Parathyroid adenoma (tissue), 2 donors: ENCODE data around the gene BCL11A.

Experiments used
- H2AFZ ChIP-seq: fragments of 300-600 bp; sonication (generic); one replicate; pipeline ENCODE4 v1.7.0; 2017; ENCODE audit warnings: antibody characterized with exemption, mild to moderate bottlenecking
- H3K27ac ChIP-seq: fragments of 300-600 bp; sonication (generic); one replicate; pipeline ENCODE4 v1.7.0; 2017
- H3K27me3 ChIP-seq: fragments of 300-600 bp; sonication (generic); one replicate; pipeline ENCODE4 v1.7.0; 2017; ENCODE audit warnings: low read length; ENCODE audit not compliant: control insufficient read depth, insufficient read depth
- H3K36me3 ChIP-seq: fragments of 300-600 bp; sonication (generic); one replicate; pipeline ENCODE4 v1.7.0; 2017; ENCODE audit warnings: low read length; ENCODE audit not compliant: control insufficient read depth, insufficient read depth
- H3K4me1 ChIP-seq: fragments of 300-600 bp; sonication (generic); one replicate; pipeline ENCODE4 v1.7.0; 2017; ENCODE audit warnings: control low read depth
- H3K4me2 ChIP-seq: fragments of 300-600 bp; sonication (generic); one replicate; pipeline ENCODE4 v1.7.0; 2017; ENCODE audit warnings: low read length
- H3K4me3 ChIP-seq: fragments of 300-600 bp; sonication (generic); one replicate; pipeline ENCODE4 v1.7.0; 2017; ENCODE audit warnings: low read depth, low read length
- H3K79me2 ChIP-seq: fragments of 300-600 bp; sonication (generic); one replicate; pipeline ENCODE4 v1.7.0; 2017; ENCODE audit warnings: control low read depth
- H3K9ac ChIP-seq: fragments of 300-600 bp; sonication (generic); one replicate; pipeline ENCODE4 v1.7.0; 2017; ENCODE audit warnings: mild to moderate bottlenecking
- H3K9me3 ChIP-seq: fragments of 300-600 bp; sonication (generic); one replicate; pipeline ENCODE4 v1.7.0; 2017; ENCODE audit warnings: low read length; ENCODE audit not compliant: control insufficient read depth
- TF ChIP-seq, protein P1 (sequence below): fragments of 300-600 bp; sonication (generic); IDR thresholded peaks from one replicate; pipeline ENCODE4 v1.7.0; 2017; ENCODE audit warnings: antibody characterized with exemption, mild to moderate bottlenecking
- donor health status: primary hyperparathyroidism.

The BCL11A gene

DNA sequence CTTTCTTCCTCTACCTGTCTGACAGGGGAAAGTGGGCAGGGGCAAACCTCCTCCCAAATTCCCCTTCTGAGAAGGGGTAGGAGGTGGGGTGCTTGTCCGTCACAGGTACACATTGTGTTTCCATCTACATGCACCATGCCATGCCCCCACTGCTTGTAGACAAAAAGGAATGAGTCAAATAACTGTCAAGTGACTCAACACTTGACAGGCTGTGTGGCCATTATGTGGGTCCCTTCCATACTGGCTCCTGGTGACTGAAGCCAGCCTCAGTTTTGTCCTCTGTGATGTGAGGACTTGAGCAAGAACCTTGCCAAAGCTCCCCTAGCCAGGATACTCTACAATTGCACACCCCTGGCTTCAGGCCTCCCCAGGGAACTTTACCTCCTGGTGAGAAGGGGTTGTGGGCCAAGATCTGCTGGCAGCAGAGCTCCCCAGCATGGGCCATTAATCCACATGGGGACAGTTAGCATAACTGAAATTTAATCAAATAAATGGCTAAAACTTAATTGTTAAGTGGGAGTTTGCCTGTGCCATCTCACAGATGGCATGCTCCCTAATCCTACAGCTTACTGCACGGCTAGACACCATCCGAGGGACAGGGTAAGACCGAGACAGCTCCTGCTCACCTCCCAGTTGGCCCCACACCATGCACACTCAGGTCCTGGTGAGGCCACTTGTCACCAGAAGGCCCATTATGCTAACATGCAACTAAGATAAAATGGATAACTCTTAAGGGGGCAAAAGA lies 140.2 kb downstream of the BCL11A start:
- no peaks in the 10 kb centered on the region for H3K9me3 ChIP-seq
- H3K36me3 ChIP-seq: no peaks in the 10 kb centered on the region
- H3K9ac ChIP-seq: no peak overlapping the region
- no peak overlapping the region for H2AFZ ChIP-seq
- no peak overlapping the region for H3K4me3 ChIP-seq
- no peaks in the 10 kb centered on the region for H3K4me1 ChIP-seq
- no peaks in the 10 kb centered on the region for H3K79me2 ChIP-seq
- H3K27ac ChIP-seq: no peak overlapping the region
- TF ChIP-seq, protein P1, sequence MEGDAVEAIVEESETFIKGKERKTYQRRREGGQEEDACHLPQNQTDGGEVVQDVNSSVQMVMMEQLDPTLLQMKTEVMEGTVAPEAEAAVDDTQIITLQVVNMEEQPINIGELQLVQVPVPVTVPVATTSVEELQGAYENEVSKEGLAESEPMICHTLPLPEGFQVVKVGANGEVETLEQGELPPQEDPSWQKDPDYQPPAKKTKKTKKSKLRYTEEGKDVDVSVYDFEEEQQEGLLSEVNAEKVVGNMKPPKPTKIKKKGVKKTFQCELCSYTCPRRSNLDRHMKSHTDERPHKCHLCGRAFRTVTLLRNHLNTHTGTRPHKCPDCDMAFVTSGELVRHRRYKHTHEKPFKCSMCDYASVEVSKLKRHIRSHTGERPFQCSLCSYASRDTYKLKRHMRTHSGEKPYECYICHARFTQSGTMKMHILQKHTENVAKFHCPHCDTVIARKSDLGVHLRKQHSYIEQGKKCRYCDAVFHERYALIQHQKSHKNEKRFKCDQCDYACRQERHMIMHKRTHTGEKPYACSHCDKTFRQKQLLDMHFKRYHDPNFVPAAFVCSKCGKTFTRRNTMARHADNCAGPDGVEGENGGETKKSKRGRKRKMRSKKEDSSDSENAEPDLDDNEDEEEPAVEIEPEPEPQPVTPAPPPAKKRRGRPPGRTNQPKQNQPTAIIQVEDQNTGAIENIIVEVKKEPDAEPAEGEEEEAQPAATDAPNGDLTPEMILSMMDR: no peak
- no peak overlapping the region for H3K4me2 ChIP-seq
- H3K27me3 ChIP-seq: no peaks in the 10 kb centered on the region

DNA sequence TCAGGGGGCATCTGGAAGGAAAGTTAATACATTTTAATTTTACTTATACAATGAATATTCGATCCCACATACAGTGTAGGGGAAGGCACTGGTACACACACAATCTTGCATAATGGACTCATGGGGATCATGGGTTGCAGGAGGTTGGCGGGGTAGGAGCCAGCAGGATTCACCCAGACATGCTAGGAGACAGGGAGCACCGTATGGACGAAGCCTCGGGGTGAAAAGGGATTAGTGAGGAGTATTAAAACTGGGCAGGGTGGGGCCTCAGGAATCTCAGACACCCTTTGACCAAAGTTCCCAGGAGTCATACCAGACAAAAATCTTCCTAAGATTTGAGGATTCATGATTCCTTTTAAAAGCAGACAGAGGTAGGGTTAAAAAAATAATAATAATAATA lies 140.8 kb downstream of the BCL11A start:
- Histone ChIP-seq H3K4me1 (no peaks in the 10 kb centered on the region), H3K27ac (no peak overlapping the region), H3K9ac (no peak overlapping the region), H3K27me3 (no peaks in the 10 kb centered on the region), H3K79me2 (no peaks in the 10 kb centered on the region), H3K36me3 (no peaks in the 10 kb centered on the region), H2AFZ (no peak overlapping the region), H3K4me3 (no peak overlapping the region), H3K4me2 (no peak overlapping the region), H3K9me3 (no peaks in the 10 kb centered on the region)
- TF ChIP-seq, protein P1: no peak

DNA sequence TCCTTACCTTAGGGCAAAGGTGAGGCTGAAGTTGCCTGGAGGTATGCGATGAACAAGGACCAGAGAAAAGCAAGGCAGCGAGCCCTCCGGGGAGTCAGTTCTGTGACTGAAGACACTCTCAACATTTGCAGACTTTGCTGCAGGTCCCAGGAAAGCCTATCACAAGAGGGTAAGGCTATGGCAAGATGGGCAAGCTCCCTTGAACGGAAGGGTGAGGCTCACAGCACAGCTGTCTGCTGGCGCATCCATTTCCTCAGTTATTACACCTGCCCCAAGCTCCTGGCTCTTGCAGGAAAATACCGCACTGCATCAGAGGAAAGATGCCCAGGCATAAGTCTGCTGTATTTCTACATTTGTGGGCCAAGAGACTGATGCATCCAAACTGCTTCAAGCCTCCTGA lies 141.4 kb downstream of the BCL11A start:
- no peaks in the 10 kb centered on the region for H3K36me3 ChIP-seq
- no peaks in the 10 kb centered on the region for H3K9me3 ChIP-seq
- H3K4me3 ChIP-seq: no peak overlapping the region

DNA sequence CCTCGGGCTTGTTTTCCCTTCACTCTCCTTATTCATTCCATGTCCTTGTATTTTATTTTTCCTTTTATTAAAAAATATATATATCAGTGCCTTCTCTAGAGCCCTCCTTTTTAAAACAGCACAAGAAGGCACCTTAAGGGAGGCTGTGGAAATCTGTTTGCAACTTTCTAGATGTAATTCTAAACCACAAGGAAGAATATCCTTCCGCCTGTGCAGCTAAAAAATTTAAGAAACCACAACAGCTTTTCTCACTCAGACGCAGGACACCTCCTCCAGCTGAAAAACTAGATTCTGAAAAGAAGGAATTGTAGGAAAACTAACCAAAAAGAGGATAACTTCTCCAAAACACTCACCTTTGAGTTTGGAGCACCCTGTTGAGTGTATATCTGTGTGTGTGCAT lies 142.2 kb downstream of the BCL11A start:
- H3K79me2 ChIP-seq: no peaks in the 10 kb centered on the region
- no peak overlapping the region for H3K27ac ChIP-seq
- no peak overlapping the region for H2AFZ ChIP-seq
- H3K9ac ChIP-seq: no peak overlapping the region
- no peak overlapping the region for H3K4me2 ChIP-seq
- H3K9me3 ChIP-seq: no peaks in the 10 kb centered on the region
- H3K4me3 ChIP-seq: no peak overlapping the region
- H3K4me1 ChIP-seq: no peaks in the 10 kb centered on the region
- TF ChIP-seq, protein P1: no peak
- H3K36me3 ChIP-seq: no peaks in the 10 kb centered on the region
- H3K27me3 ChIP-seq: no peaks in the 10 kb centered on the region

More for the DNA sequence above, 141.4 kb downstream of the BCL11A start:
- Histone ChIP-seq H3K27ac (no peak overlapping the region), H3K4me2 (no peak overlapping the region), H3K4me1 (no peaks in the 10 kb centered on the region), H3K79me2 (no peaks in the 10 kb centered on the region), H2AFZ (no peak overlapping the region), H3K9ac (no peak overlapping the region), H3K27me3 (no peaks in the 10 kb centered on the region)
- TF ChIP-seq, protein P1: no peak
